ENCODE measurements around the gene BEAN1.

DNA sequence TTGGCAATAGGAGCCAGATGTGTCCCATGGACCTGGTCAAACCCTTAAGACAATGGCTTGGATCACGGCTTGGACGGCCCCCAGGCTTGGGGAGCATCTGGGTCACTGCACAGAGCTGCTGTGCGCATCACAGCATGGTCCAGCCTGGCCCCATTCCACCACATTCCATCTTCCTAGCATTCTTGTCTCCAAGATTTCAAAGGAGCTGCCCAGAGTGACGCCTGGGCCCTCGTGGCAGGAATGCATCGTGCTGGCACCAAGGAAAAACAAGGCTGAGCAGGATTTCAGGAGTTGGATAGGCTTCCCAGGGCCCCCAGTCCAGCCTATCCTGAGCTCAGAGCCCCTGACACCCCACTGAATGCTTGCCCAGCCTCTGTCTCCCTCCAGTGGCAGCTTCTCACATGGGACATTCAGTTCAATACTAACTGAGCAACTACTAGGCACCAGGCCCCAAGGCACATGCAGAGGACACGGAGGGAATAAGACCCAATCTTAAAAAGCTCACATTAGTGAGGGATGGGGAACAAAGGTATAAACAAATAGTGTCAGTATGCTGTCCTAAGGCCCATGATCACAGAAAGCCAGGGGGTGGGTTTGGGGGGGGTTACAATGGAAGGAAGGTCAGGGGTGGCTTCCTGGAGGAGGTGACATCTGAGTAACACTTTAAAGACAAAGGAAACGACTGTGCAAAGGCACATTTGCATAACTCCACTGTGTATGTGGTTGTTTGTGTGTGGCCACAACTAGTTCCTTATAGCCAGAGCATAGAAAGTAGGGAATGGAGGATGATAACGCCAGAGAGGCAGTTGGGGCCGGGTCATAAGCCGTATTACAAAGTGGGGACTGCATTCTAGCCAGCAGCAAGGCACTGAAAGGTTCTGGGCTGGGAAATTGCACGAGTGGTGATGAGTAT, 88.8 kb downstream of the BEAN1 start:
- TF ChIP-seq, protein P1, sequence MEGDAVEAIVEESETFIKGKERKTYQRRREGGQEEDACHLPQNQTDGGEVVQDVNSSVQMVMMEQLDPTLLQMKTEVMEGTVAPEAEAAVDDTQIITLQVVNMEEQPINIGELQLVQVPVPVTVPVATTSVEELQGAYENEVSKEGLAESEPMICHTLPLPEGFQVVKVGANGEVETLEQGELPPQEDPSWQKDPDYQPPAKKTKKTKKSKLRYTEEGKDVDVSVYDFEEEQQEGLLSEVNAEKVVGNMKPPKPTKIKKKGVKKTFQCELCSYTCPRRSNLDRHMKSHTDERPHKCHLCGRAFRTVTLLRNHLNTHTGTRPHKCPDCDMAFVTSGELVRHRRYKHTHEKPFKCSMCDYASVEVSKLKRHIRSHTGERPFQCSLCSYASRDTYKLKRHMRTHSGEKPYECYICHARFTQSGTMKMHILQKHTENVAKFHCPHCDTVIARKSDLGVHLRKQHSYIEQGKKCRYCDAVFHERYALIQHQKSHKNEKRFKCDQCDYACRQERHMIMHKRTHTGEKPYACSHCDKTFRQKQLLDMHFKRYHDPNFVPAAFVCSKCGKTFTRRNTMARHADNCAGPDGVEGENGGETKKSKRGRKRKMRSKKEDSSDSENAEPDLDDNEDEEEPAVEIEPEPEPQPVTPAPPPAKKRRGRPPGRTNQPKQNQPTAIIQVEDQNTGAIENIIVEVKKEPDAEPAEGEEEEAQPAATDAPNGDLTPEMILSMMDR (tag by site-specific recombination; IDR thresholded peaks at IDR 0.05), result no peak
- TF ChIP-seq ZNF747 (tag by site-specific recombination; IDR thresholded peaks at IDR 0.05) (no peak), TCF7L2 (IDR thresholded peaks at IDR 0.05; ENCODE audit: borderline replicate concordance, low read depth, low read length) (no peak), YY1 (tag by site-specific recombination; IDR thresholded peaks at IDR 0.05) (no peak), ZNF184 (tag by site-specific recombination; IDR thresholded peaks at IDR 0.05) (no peak)

All from HEK293 (cell line).